ENCODE results near the gene MSGN1.

DNA sequence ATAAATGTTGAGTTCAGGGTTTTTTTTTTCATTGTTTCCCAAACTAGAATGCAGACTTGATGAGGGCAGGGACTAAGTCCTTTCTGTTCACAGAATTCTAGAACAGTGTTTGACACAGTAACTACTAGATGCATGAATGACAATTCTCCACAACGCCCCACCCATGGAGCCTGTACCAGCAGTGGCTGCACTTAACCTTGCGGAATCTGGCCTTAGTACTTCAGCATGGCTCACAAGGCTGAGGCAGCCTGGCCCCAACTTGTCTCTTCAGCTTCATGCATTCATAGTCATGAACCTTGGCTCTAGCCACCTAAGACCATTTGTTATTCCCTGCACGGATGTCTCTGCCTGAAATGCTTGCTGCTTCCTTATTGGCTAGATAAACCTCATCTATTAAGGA, 29.5 kb upstream of the MSGN1 start:
- TF ChIP-seq, protein P1, sequence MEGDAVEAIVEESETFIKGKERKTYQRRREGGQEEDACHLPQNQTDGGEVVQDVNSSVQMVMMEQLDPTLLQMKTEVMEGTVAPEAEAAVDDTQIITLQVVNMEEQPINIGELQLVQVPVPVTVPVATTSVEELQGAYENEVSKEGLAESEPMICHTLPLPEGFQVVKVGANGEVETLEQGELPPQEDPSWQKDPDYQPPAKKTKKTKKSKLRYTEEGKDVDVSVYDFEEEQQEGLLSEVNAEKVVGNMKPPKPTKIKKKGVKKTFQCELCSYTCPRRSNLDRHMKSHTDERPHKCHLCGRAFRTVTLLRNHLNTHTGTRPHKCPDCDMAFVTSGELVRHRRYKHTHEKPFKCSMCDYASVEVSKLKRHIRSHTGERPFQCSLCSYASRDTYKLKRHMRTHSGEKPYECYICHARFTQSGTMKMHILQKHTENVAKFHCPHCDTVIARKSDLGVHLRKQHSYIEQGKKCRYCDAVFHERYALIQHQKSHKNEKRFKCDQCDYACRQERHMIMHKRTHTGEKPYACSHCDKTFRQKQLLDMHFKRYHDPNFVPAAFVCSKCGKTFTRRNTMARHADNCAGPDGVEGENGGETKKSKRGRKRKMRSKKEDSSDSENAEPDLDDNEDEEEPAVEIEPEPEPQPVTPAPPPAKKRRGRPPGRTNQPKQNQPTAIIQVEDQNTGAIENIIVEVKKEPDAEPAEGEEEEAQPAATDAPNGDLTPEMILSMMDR (IDR thresholded peaks at IDR 0.05 in 2 of 3, conservative IDR thresholded peaks at IDR 0.05 in 1 of 3; ENCODE audit: borderline replicate concordance in 1 of 3, insufficient read depth in 1 of 3, low read depth in 2 of 3, low read length in 2 of 3), result no peak
- TF ChIP-seq EGR1 (IDR thresholded peaks at IDR 0.05; ENCODE audit: low read depth), result no peak
- no peak for TF ChIP-seq POLR2A (IDR thresholded peaks at IDR 0.05; ENCODE audit: borderline replicate concordance, extremely low read depth, insufficient read depth, insufficient read length)
- no peak for TF ChIP-seq EZH2phosphoT487 (IDR thresholded peaks at IDR 0.05; ENCODE audit: borderline replicate concordance)
- no peak for TF ChIP-seq CEBPB (IDR thresholded peaks at IDR 0.05; ENCODE audit: low read depth)
- TF ChIP-seq RAD21 (IDR thresholded peaks at IDR 0.05; ENCODE audit: low read depth), result no peak
- TF ChIP-seq YY1 (IDR thresholded peaks at IDR 0.05; ENCODE audit: extremely low read depth, insufficient replicate concordance, low read depth, low read length), result no peak
- TF ChIP-seq POLR2AphosphoS5 (IDR thresholded peaks at IDR 0.05; ENCODE audit: low read depth, low read length), result no peak
- TF ChIP-seq, protein P2, sequence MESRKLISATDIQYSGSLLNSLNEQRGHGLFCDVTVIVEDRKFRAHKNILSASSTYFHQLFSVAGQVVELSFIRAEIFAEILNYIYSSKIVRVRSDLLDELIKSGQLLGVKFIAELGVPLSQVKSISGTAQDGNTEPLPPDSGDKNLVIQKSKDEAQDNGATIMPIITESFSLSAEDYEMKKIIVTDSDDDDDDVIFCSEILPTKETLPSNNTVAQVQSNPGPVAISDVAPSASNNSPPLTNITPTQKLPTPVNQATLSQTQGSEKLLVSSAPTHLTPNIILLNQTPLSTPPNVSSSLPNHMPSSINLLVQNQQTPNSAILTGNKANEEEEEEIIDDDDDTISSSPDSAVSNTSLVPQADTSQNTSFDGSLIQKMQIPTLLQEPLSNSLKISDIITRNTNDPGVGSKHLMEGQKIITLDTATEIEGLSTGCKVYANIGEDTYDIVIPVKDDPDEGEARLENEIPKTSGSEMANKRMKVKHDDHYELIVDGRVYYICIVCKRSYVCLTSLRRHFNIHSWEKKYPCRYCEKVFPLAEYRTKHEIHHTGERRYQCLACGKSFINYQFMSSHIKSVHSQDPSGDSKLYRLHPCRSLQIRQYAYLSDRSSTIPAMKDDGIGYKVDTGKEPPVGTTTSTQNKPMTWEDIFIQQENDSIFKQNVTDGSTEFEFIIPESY (IDR thresholded peaks at IDR 0.05; ENCODE audit: extremely low read depth, insufficient replicate concordance, low read length), result no peak
- TF ChIP-seq ZNF274 (IDR thresholded peaks at IDR 0.05; ENCODE audit: low read depth, low read length), result no peak
- TF ChIP-seq ELF1 (IDR thresholded peaks at IDR 0.05; ENCODE audit: borderline replicate concordance, low read depth), result no peak
- TF ChIP-seq JUND (IDR thresholded peaks at IDR 0.05), result no peak

All from HCT116 (cell line).